Lower lobe of right lung (tissue), 2 donors: ENCODE data around the gene LIPA. TPM values are rescaled to one million over a fixed set of nuclear protein-coding genes. Genes with fewer than 3 reads are reported as not detected.
A peak's percentile ranks its signal among the peaks of the same experiment; 100 is the strongest.

Experiments
- ATAC-seq, 2 donors: fragments of 200-7000 bp; cut with Tn5 transposase; one replicate each; pipeline ENCODE4 v1.9.1; 2020 to 2022; ENCODE audit warnings: mild to moderate bottlenecking in 2 of 2, moderate library complexity in 2 of 2
- DNase-seq: peaks from one replicate; pipeline ENCODE4 v3.0.0-alpha.2; 2020
- H3K27ac ChIP-seq: fragments of 200-600 bp; one replicate; pipeline ENCODE4 v1.8.0; 2022
- H3K27me3 ChIP-seq: fragments of 200-600 bp; one replicate; pipeline ENCODE4 v1.8.0; 2022; ENCODE audit warnings: low read depth
- H3K36me3 ChIP-seq: fragments of 200-600 bp; one replicate; pipeline ENCODE4 v1.8.0; 2022; ENCODE audit warnings: mild to moderate bottlenecking
- H3K4me1 ChIP-seq: fragments of 200-600 bp; one replicate; pipeline ENCODE4 v1.8.0; 2022
- H3K4me3 ChIP-seq: fragments of 200-600 bp; one replicate; pipeline ENCODE4 v1.8.0; 2022; ENCODE audit warnings: mild to moderate bottlenecking
- H3K9me3 ChIP-seq: fragments of 200-600 bp; one replicate; pipeline ENCODE4 v1.8.0; 2022
- CTCF ChIP-seq: fragments of 200-600 bp; IDR thresholded peaks from one replicate; pipeline ENCODE4 v1.8.0; 2022; ENCODE audit warnings: antibody characterized with exemption, mild to moderate bottlenecking
- intact Hi-C: fragments of 100-400 bp; cut with DNase I; formaldehyde crosslinking; loops from one replicate; pipeline ENCODE4 v1.11.0; 2022
- total RNA-seq: library from RNA; stranded (reverse); fragmentation: NEBNext Ultra II Directional; extraction: Animal tissue kit (Norgen Biotek cat#: 25700); gene quantifications from one replicate; pipeline ENCODE4 v1.2.1, GENCODE V29; 2021
- donor health status: DM: no; HTN: yes; CAD: no; lungs with severe emphysema.

Gene LIPA
- total RNA-seq, 1 donor from 2014 or later = 174 TPM

GRCh38 chr10:89228962-89229361 lies 22.6 kb downstream of the LIPA start:
- Histone ChIP-seq H3K36me3 (peaks cover 40% of the 10 kb centered on the region), H3K9me3 (no peaks in the 10 kb centered on the region), H3K27me3 (no peaks in the 10 kb centered on the region), H3K4me1 (peaks cover 8% of the 10 kb centered on the region), H3K27ac (no peak overlapping the region), H3K4me3 (no peak overlapping the region)
- DNase-seq (no peak), ATAC-seq (no peak)
- TF ChIP-seq CTCF = no peak
- intact Hi-C loops = no loop called here

- intact Hi-C loops = no loop called here
- ATAC-seq (no peak), DNase-seq (no peak)
- Histone ChIP-seq H3K27ac (no peak overlapping the region), H3K27me3 (no peaks in the 10 kb centered on the region), H3K36me3 (peaks cover 38% of the 10 kb centered on the region), H3K4me3 (no peak overlapping the region), H3K4me1 (peaks cover 8% of the 10 kb centered on the region), H3K9me3 (no peaks in the 10 kb centered on the region)
- no peak for TF ChIP-seq CTCF
These were observed 23.4 kb downstream of the LIPA start for GRCh38 chr10:89228146-89228545.

GRCh38 chr10:89226891-89227290 lies 24.7 kb downstream of the LIPA start:
- DNase-seq (no peak), ATAC-seq (no peak)
- Histone ChIP-seq H3K9me3 (no peaks in the 10 kb centered on the region), H3K27ac (no peak overlapping the region), H3K36me3 (peaks cover 30% of the 10 kb centered on the region), H3K4me1 (peaks cover 8% of the 10 kb centered on the region), H3K4me3 (no peak overlapping the region), H3K27me3 (no peaks in the 10 kb centered on the region)
- intact Hi-C loops = no loop called here
- no peak for TF ChIP-seq CTCF

GRCh38 chr10:89224739-89225443 lies 26.7 kb downstream of the LIPA start:
- peak; percentile 51 to 55 for ATAC-seq
- peaks cover 8% of the 10 kb centered on the region for H3K4me1 ChIP-seq
- H3K36me3 ChIP-seq = peaks cover 29% of the 10 kb centered on the region
- TF ChIP-seq CTCF = peak; percentile 53
- no peaks in the 10 kb centered on the region for H3K9me3 ChIP-seq
- intact Hi-C loops = no loop called here
- peak; percentile 68 for DNase-seq
- H3K27me3 ChIP-seq = no peaks in the 10 kb centered on the region
- H3K27ac ChIP-seq = peak overlapping the region; percentile 54
- peak overlapping the region; percentile 24 for H3K4me3 ChIP-seq

DNA sequence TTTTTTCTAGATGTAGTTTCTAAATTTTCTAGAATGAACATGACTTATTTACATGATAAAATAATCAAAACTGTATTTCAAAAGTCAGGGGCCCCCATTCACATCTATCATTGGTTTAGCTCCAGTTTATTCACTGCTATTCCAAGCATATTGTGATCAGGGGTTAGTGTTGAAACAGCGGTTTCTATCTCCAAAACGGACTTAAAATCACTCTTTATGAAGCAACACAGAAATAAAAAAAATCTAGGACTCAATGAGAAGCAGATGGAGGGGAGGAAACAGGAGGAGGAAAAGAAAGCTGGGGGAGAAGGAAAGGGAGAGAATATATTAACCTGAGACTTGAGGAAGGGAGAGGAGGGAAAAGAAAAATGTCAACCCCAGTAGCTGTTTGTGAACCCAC lies 29.7 kb downstream of the LIPA start:
- no peak overlapping the region for H3K27ac ChIP-seq
- no peak overlapping the region for H3K4me3 ChIP-seq
- no peaks in the 10 kb centered on the region for H3K27me3 ChIP-seq
- no peaks in the 10 kb centered on the region for H3K9me3 ChIP-seq
- DNase-seq (no peak), ATAC-seq (no peak)
- intact Hi-C loops = no loop called here
- peaks cover 21% of the 10 kb centered on the region for H3K36me3 ChIP-seq
- peaks cover 15% of the 10 kb centered on the region for H3K4me1 ChIP-seq
- no peak for TF ChIP-seq CTCF
